NCI-H345 treated with DMSO at 0.1 percent for 48 hours (cell line): ENCODE data around the gene FGF12.

ENCODE experiments used
- DNase-seq: peaks from one replicate; lab custom pipeline; 2025; ENCODE audit not compliant: unreplicated experiment; lab: John Stamatoyannopoulos, UW

The FGF12 gene

GRCh38 chr3:192129586-192129985 is 597.8 kb downstream of the FGF12 start:
- DNase-seq = no peak

- peak; percentile 49 for DNase-seq
These were observed 598.4 kb downstream of the FGF12 start for GRCh38 chr3:192128922-192129321.

GRCh38 chr3:192128060-192128459 is 599.3 kb downstream of the FGF12 start:
- no peak for DNase-seq

- no peak for DNase-seq
These were observed 604.3 kb downstream of the FGF12 start for GRCh38 chr3:192122832-192123594.

GRCh38 chr3:192121923-192122322 is 605.4 kb downstream of the FGF12 start:
- DNase-seq = peak; percentile 84

- DNase-seq = no peak
These were observed 618.5 kb downstream of the FGF12 start for GRCh38 chr3:192108820-192109219.

GRCh38 chr3:192106543-192106942 is 620.8 kb downstream of the FGF12 start:
- DNase-seq = no peak

GRCh38 chr3:192092388-192093005 is 634.8 kb downstream of the FGF12 start:
- DNase-seq = no peak

GRCh38 chr3:192091831-192092230 is 635.5 kb downstream of the FGF12 start:
- DNase-seq = no peak

GRCh38 chr3:192090586-192090985 is 636.8 kb downstream of the FGF12 start:
- no peak for DNase-seq
